Lung (tissue), 12 donors: ENCODE data around the gene MIGA2. TPM values are rescaled to one million over a fixed set of nuclear protein-coding genes. Genes with fewer than 3 reads are reported as not detected.

Experiments
- ATAC-seq: fragments of 200-7000 bp; cut with Tn5 transposase; one replicate; pipeline ENCODE4 v1.9.1; 2020; ENCODE audit warnings: moderate number of reproducible peaks; ENCODE audit not compliant: insufficient read depth, low FRiP score
- DNase-seq, 3 donors: peaks; one replicate each; pipeline ENCODE4 v3.0.0-alpha.2; 2013 to 2017
- H3K27ac ChIP-seq, 2 donors: one replicate each; pipeline ENCODE4 v1.5.1; 2013; ENCODE audit warnings: mild to moderate bottlenecking in 2 of 2, moderate library complexity in 2 of 2, control low read depth in 1 of 2, inconsistent platforms in 1 of 2, low read depth in 1 of 2, low read length in 1 of 2
- H3K27me3 ChIP-seq, 3 donors: one replicate each; pipeline ENCODE4 v1.5.1; 2013; ENCODE audit warnings: low read length in 2 of 3; ENCODE audit not compliant: control insufficient read depth in 3 of 3, insufficient read depth in 3 of 3
- H3K36me3 ChIP-seq, 4 donors: one replicate each; pipeline ENCODE4 v1.5.1; 2013; ENCODE audit warnings: low read length in 4 of 4, mild to moderate bottlenecking in 1 of 4, moderate library complexity in 1 of 4; ENCODE audit not compliant: control insufficient read depth in 4 of 4, insufficient read depth in 4 of 4
- H3K4me1 ChIP-seq, 5 donors: one replicate each; pipeline ENCODE4 v1.5.1; 2013; ENCODE audit warnings: low read length in 5 of 5, mild to moderate bottlenecking in 2 of 5, moderate library complexity in 1 of 5; ENCODE audit not compliant: control insufficient read depth in 5 of 5, insufficient read depth in 5 of 5
- H3K4me3 ChIP-seq: one replicate; pipeline ENCODE4 v1.5.1; 2013; ENCODE audit warnings: mild to moderate bottlenecking, control low read depth, moderate library complexity
- H3K9ac ChIP-seq, 2 donors: one replicate each; pipeline ENCODE4 v1.5.1; 2013; ENCODE audit warnings: low read length in 2 of 2, control low read depth in 1 of 2; ENCODE audit not compliant: insufficient read depth in 1 of 2
- H3K9me3 ChIP-seq, 4 donors: one replicate each; pipeline ENCODE4 v1.5.1; 2013; ENCODE audit warnings: low read length in 3 of 4, mild to moderate bottlenecking in 1 of 4, moderate library complexity in 1 of 4; ENCODE audit not compliant: control insufficient read depth in 4 of 4, insufficient read depth in 3 of 4
- WGBS, 2 donors: extraction: QIAGEN DNeasy Blood & Tissue Kit; methylation state at CpG; one replicate each; pipeline ENCODE4 v1.1.7; 2013; 5-methylcytosine and 5-hydroxymethylcytosine counted together
- polyA plus RNA-seq, 2 donors: library from polyadenylated mRNA; stranded (reverse); fragments of 200-250 nt; gene quantifications; one replicate each; pipeline ENCODE4 v1.2.1, GENCODE V29; 2013
- total RNA-seq, 2 donors: library from RNA; depleted of rRNA in 1 of 2; stranded (reverse); fragments of >200 nt in 1 of 2; gene quantifications; one replicate each; pipeline ENCODE4 v1.2.1, GENCODE V29; 2014 to 2021
- TF ChIP-seq, protein P1 (sequence below): IDR thresholded peaks from 2 replicates; pipeline ENCODE4 v1.5.1; 2012; ENCODE audit warnings: mild to moderate bottlenecking; ENCODE audit errors: control extremely low read depth, extremely low read depth
- donor health status: control.
- donor health status: control.
- donor health status: Bipolar disorder and iron deficiency.
- donor health status: healthy.
- donor health status: DM: yes; HTN: yes; CAD: no.

Gene MIGA2
- total and polyA plus RNA-seq, 4 donors = 18.6 to 31.6 (median 21.0) TPM

DNA sequence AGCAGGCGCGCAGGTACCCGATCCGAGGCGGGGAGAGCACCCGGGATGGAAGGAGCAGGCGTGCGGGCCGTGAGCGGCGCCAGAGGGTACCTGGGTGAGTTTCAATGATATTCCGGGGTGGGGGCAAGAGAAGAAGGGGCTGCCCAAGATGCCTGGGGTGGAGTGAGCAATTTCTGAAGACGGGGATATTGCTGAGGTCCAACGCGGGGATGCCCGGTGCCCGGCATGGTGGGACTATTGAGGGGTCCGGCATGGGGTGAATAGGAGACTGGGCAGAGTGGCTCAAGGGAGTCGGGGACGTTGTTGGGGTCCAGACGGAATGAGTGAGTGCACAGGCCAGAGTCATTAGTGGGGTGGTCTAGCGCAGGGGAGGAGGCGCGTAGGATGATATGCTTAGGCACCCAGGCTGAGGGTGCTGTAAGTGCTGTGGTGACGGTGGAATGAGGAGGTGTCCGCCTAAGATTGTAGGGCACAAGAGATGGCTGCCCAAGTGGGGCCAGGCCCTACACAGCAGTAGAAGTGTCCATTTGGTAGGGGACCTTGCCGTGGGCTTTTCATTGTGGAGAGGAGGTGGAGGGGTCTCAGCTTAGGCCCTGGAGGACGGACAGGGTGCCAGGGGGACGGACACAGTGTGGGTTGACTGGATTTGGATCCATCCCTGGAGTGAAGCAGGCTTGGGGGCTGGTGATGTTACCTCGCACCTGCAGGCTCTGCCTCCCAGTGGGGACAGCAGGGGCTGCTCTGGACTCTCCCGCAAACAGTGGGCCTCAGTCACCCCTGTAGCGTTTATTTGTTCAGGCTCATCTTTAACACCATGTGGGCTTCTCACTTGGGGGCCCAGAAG lies 719 bp downstream of the MIGA2 start:
- Histone ChIP-seq H3K27me3 (no peaks in the 10 kb centered on the region), H3K4me3 (peak overlapping the region; percentile 93), H3K9me3 (no peaks in the 10 kb centered on the region), H3K9ac (peak overlapping the region in 1 of 2 donors; percentile 16), H3K36me3 (peaks cover 3 to 9% (median 7%) of the 10 kb centered on the region in 4 donors), H3K27ac (peak overlapping the region; percentile 80 to 86), H3K4me1 (peaks cover 0 to 20% (median 10%) of the 10 kb centered on the region in 5 donors)
- DNase-seq (no peak), ATAC-seq (no peak)
- WGBS, 2 donors = 13 to 16% methylated on average over 32 of the region's 32 CpGs
- TF ChIP-seq, protein P1, sequence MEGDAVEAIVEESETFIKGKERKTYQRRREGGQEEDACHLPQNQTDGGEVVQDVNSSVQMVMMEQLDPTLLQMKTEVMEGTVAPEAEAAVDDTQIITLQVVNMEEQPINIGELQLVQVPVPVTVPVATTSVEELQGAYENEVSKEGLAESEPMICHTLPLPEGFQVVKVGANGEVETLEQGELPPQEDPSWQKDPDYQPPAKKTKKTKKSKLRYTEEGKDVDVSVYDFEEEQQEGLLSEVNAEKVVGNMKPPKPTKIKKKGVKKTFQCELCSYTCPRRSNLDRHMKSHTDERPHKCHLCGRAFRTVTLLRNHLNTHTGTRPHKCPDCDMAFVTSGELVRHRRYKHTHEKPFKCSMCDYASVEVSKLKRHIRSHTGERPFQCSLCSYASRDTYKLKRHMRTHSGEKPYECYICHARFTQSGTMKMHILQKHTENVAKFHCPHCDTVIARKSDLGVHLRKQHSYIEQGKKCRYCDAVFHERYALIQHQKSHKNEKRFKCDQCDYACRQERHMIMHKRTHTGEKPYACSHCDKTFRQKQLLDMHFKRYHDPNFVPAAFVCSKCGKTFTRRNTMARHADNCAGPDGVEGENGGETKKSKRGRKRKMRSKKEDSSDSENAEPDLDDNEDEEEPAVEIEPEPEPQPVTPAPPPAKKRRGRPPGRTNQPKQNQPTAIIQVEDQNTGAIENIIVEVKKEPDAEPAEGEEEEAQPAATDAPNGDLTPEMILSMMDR = no peak

DNA sequence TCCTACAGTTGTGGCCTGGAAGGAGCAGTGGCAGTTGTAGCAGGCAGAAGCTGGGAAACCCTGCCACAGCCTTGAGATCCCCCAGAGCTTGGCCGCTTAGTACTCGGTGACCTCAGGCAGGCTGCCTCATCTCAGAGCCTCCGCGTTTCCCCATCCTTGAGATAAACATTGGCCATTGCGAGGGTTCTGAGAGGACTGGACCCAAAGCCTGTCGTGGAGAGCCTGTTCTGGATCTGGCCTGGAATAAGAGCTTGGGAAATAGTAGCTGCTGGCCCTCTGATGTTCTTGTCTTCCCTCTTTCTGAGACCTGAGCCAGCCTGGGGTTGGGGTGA lies 1.3 kb downstream of the MIGA2 start:
- H3K4me1 ChIP-seq = peaks cover 0 to 20% (median 10%) of the 10 kb centered on the region in 5 donors
- TF ChIP-seq, protein P1 = no peak
- WGBS, 2 donors = 47 to 61% methylated on average over 6 of the region's 6 CpGs
- H3K27ac ChIP-seq = no peak overlapping the region
- no peaks in the 10 kb centered on the region for H3K27me3 ChIP-seq
- DNase-seq (no peak), ATAC-seq (no peak)
- peaks cover 3 to 13% (median 11%) of the 10 kb centered on the region in 4 donors for H3K36me3 ChIP-seq
- no peaks in the 10 kb centered on the region for H3K9me3 ChIP-seq
- H3K4me3 ChIP-seq = no peak overlapping the region
- no peak overlapping the region for H3K9ac ChIP-seq

DNA sequence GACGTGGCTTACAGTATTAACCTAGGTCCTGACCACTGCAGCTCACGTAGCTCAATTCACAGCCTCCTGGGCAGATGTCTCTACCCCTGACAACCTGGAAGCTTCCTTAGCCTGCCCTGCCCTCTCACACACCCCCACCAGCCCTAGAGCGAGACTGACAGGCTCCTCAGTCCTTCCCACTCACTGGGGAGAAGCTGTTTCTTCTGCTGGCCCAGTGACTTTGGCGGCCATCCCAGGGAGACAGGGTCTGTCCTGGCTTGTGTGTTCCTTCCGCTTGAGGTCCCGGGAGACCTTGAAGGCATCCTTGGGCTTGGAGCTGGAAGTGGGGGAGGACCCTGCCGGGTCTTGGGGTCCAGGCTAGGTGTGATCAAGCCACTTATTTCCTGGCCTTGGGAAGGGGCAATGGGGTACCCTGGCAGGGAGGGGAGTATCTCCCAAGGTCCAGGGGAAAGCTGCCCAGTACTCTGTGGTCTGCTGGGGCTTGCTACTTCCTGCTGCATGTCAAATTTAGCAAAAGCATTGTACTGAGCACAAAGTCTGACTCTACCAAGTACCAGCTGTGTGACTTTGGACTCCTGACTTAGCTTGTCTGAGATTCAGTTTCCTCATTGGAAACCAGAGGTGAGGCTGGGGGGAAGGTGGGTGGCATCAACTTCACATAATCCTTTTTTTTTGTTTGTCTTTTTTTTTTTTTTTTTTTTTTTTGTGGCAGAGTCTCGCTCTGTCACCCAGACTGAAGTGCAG lies 1.9 kb downstream of the MIGA2 start:
- H3K9ac ChIP-seq = no peak overlapping the region
- TF ChIP-seq, protein P1 = no peak
- no peaks in the 10 kb centered on the region for H3K27me3 ChIP-seq
- peaks cover 0 to 20% (median 10%) of the 10 kb centered on the region in 5 donors for H3K4me1 ChIP-seq
- no peak overlapping the region for H3K4me3 ChIP-seq
- H3K36me3 ChIP-seq = peaks cover 3 to 13% (median 12%) of the 10 kb centered on the region in 4 donors
- 75 to 82% methylated on average over 7 to 8 of the region's 8 CpGs for WGBS, 2 donors
- no peak for ATAC-seq
- DNase-seq = peak in 1 of 3 donors; percentile 20
- no peaks in the 10 kb centered on the region for H3K9me3 ChIP-seq
- H3K27ac ChIP-seq = peak overlapping the region in 1 of 2 donors; percentile 34
